B cell (primary cell): Measurements from ENCODE around the gene TMEM239. TPM values are rescaled to one million over a fixed set of nuclear protein-coding genes. Genes with fewer than 3 reads are reported as not detected.

ENCODE experiments used
- ATAC-seq: fragments of 200-7000 bp; cut with Tn5 transposase; one replicate; pipeline ENCODE4 v1.10.0; 2021; ENCODE audit warnings: low read depth, mild to moderate bottlenecking, moderate number of reproducible peaks, moderate library complexity
- CTCF ChIA-PET: fragments of 350-600 bp; sonication (Branson Sonifier 250); formaldehyde crosslinking; loops from one replicate; lab custom pipeline; 2021; ENCODE audit warnings: antibody characterized with exemption, inconsistent platforms; lab: Charles Lee
- POLR2A ChIA-PET: fragments of 350-600 bp; sonication (Branson Sonifier 250); formaldehyde crosslinking; loops from one replicate; lab custom pipeline; 2021; ENCODE audit warnings: antibody characterized with exemption; lab: Charles Lee
- DNase-seq: peaks from one replicate; pipeline ENCODE4 v3.0.0; 2013
- H2AFZ ChIP-seq: 2 replicates; pipeline ENCODE4 v1.6.1; 2012; ENCODE audit warnings: mild to moderate bottlenecking, low read depth, low read length; ENCODE audit not compliant: insufficient read depth, poor library complexity, severe bottlenecking
- H3K27ac ChIP-seq, 2 donors: 1 replicate in 1 of 2; 2 replicates in 1 of 2; pipeline ENCODE4 v1.5.1; 2012 to 2013; ENCODE audit warnings: low read length in 2 of 2, mild to moderate bottlenecking in 2 of 2, moderate library complexity in 1 of 2
- H3K27me3 ChIP-seq, 4 experiments: fragments of 200-600 bp in 1 of 4; sonication (generic) in 1 of 4; replicated peaks in 1 of 4; 1 replicate in 2 of 4; 2 replicates in 2 of 4; pipeline versions ENCODE4 v1.6.1 to v1.7.0; 2013 to 2016; ENCODE audit warnings: low read length in 3 of 4, mild to moderate bottlenecking in 2 of 4, mixed read lengths in 1 of 4, moderate library complexity in 1 of 4; ENCODE audit not compliant: insufficient read depth in 4 of 4, control insufficient read depth in 3 of 4; ENCODE audit errors: control extremely low read depth in 1 of 4
- H3K36me3 ChIP-seq, 2 experiments: replicated peaks in 1 of 2; 1 replicate in 1 of 2; 2 replicates in 1 of 2; pipeline versions ENCODE4 v1.6.1 to v1.7.1; 2013; ENCODE audit warnings: low read length in 1 of 2; ENCODE audit not compliant: insufficient read depth in 2 of 2, control insufficient read depth in 1 of 2; ENCODE audit errors: control extremely low read depth in 1 of 2, extremely low read depth in 1 of 2
- H3K4me1 ChIP-seq, 2 donors: fragments of 200-600 bp in 1 of 2; sonication (generic) in 1 of 2; 1 replicate in 1 of 2; 2 replicates in 1 of 2; pipeline versions ENCODE4 v1.5.1 to v1.6.1; 2013 to 2017; ENCODE audit warnings: low read length in 2 of 2; ENCODE audit not compliant: control insufficient read depth in 2 of 2, insufficient read depth in 2 of 2
- H3K4me2 ChIP-seq: replicated peaks from 2 replicates; pipeline ENCODE3; 2012; ENCODE audit warnings: mild to moderate bottlenecking, low read depth, low read length; ENCODE audit not compliant: poor library complexity, severe bottlenecking
- H3K4me3 ChIP-seq, 5 experiments: fragments of 200-600 bp in 1 of 5; sonication (generic) in 1 of 5; 1 replicate in 3 of 5; 2 replicates in 2 of 5; pipeline versions ENCODE4 v1.5.1 to v1.7.0; 2011 to 2016; ENCODE audit warnings: low read length in 4 of 5, mild to moderate bottlenecking in 4 of 5, low read depth in 2 of 5, control low read depth in 1 of 5, moderate library complexity in 1 of 5; ENCODE audit not compliant: insufficient read depth in 1 of 5; ENCODE audit errors: control extremely low read depth in 1 of 5, extremely low read depth in 1 of 5
- H3K79me2 ChIP-seq: fragments of 200-600 bp; sonication (generic); one replicate; pipeline ENCODE4 v1.6.0; 2016; ENCODE audit warnings: low read length; ENCODE audit not compliant: control insufficient read depth, insufficient read depth
- H3K9ac ChIP-seq: fragments of 200-600 bp; sonication (generic); 2 replicates; pipeline ENCODE4 v1.6.1; 2017; ENCODE audit warnings: mild to moderate bottlenecking, low read length, moderate library complexity
- H3K9me3 ChIP-seq, 3 donors: one replicate each; pipeline versions ENCODE4 v1.6.1 to v1.7.1; 2013; ENCODE audit warnings: low read length in 2 of 3; ENCODE audit not compliant: control insufficient read depth in 2 of 3, insufficient read depth in 1 of 3; ENCODE audit errors: control extremely low read depth in 1 of 3
- H4K20me1 ChIP-seq: 2 replicates; pipeline ENCODE4 v1.6.0; 2012; ENCODE audit warnings: mild to moderate bottlenecking, low read length; ENCODE audit not compliant: insufficient read depth, control insufficient read depth, poor library complexity, severe bottlenecking
- H3K27ac Mint-ChIP-seq: one replicate; pipeline ENCODE4 v1.8.0; 2021; ENCODE audit warnings: mixed read lengths
- H3K27me3 Mint-ChIP-seq: one replicate; pipeline ENCODE4 v1.8.0; 2021; ENCODE audit warnings: mixed read lengths
- H3K4me1 Mint-ChIP-seq: one replicate; pipeline ENCODE4 v1.8.0; 2021; ENCODE audit warnings: mixed read lengths
- H3K4me3 Mint-ChIP-seq: one replicate; pipeline ENCODE4 v1.8.0; 2021; ENCODE audit warnings: mixed read lengths
- H3K9me3 Mint-ChIP-seq: one replicate; pipeline ENCODE4 v1.8.0; 2022; ENCODE audit warnings: mixed read lengths; ENCODE audit not compliant: insufficient read depth
- EZH2 ChIP-seq: IDR thresholded peaks from 2 replicates; pipeline ENCODE4 v1.6.1; 2012; ENCODE audit warnings: borderline replicate concordance, low read depth, mild to moderate bottlenecking, moderate library complexity, low read length; ENCODE audit not compliant: insufficient read depth, poor library complexity, severe bottlenecking
- WGBS: methylation state at CpG from one replicate; pipeline ENCODE4 v1.1.5; 2013; ENCODE audit warnings: missing lambda C conversion rate; ENCODE audit not compliant: insufficient coverage; 5-methylcytosine and 5-hydroxymethylcytosine counted together
- intact Hi-C: fragments of 100-400 bp; cut with micrococcal nuclease; formaldehyde crosslinking; loops from one replicate; pipeline ENCODE4 v1.10.0; 2022
- polyA plus RNA-seq: library from polyadenylated mRNA; depleted of rRNA; stranded (reverse); fragments of >200 nt; gene quantifications from 2 replicates; pipeline ENCODE4 v1.2.3, GENCODE V29; 2012
- total RNA-seq, 2 donors: library from RNA; stranded (reverse); fragments of 120-200 nt in 1 of 2; gene quantifications; 1 replicate in 1 of 2; 2 replicates in 1 of 2; pipeline versions ENCODE4 v1.2.3 to v1.2.4, GENCODE V29; 2013 to 2022
- TF ChIP-seq, protein P1 (sequence below): fragments of 200-600 bp; IDR thresholded peaks from one replicate; pipeline ENCODE4 v1.8.0; 2022; ENCODE audit warnings: antibody characterized with exemption, mild to moderate bottlenecking

The TMEM239 gene
- total and polyA plus RNA-seq, 2 donors (not counting 1 experiment from before 2014, with no cell fraction given), result not detected

DNA sequence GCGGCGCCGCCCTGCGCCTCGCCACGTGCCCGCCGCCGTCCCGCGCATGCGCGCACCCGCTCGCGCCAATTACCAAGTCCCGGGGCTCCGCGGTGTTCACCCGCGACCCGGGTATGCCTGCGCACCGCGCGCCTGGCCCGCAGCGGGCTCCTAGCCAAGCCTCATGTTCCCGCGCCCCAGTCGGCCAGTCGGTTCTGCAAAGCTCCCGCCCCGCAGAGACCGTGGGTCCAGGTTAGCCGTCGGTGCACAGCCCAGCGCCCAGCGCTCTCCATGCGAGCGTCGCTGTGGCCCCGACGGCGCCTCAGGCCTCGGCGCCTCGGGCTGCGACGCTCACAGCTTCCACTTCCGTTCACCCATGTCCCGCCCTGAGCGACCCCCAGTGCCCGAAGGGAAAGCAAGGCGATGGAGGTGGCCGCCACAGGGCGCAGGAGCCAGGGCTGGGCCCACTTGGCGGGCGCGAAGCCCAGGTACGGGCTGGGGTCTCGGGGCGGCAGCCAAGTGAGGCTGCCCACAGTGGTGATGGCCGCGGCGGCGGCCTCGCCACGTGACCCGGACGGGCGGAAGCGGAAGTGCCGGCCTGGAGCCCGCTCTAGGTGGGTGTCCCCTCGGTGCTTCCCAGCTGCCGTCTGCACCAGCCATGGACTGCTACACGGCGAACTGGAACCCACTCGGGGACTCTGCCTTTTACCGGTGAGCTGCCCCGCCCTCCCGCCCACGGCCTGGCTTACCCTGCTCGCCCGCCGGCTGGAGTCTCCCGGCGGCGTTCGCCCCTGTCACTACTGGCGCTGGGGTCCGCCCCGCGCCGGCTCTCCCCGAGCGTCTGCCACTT lies 24.2 kb downstream of the TMEM239 start, which contains the start of the genes PCED1A and VPS16:
TSS of gene PCED1A (minus strand) at position 518 of the 829 bp plus-strand sequence. CDS start 743 bp downstream, outside the sequence.
TSS of gene VPS16 (plus strand) at position 608 of the 829 bp plus-strand sequence. CDS start at position 638, 30 bp downstream.
- Histone ChIP-seq H3K36me3 (peaks cover 0 to 2% of the 10 kb centered on the region in 2 experiments), H2AFZ (peak within 1 kb of the TSS; percentile 100), H3K79me2 (peaks cover 26% of the 10 kb centered on the region), H3K9ac (peak within 1 kb of the TSS; percentile 87), H3K27me3 (no peaks in the 10 kb centered on the region), H3K4me3 (peak within 1 kb of the TSS; percentile 63 to 90 (median 80)), H3K4me1 (peaks cover 16 to 27% of the 10 kb centered on the region in 2 donors), H3K27ac (peak within 1 kb of the TSS; percentile 78 to 85), H3K4me2 (peak within 1 kb of the TSS; percentile 93), H3K9me3 (peaks cover 0 to 3% (median 0%) of the 10 kb centered on the region in 3 donors), H4K20me1 (no peaks in the 10 kb centered on the region)
- peak; percentile 92 for DNase-seq
- Mint-ChIP-seq H3K4me1 (peaks cover 22% of the 10 kb centered on the region), H3K27ac (peak within 1 kb of the TSS; percentile 91), H3K4me3 (peak within 1 kb of the TSS; percentile 91), H3K9me3 (no peaks in the 10 kb centered on the region), H3K27me3 (no peaks in the 10 kb centered on the region)
- intact Hi-C loops, result loop anchor here (1.0 to 2.0 kb wide), 2 partner anchors 33 to 188 kb away; partner anchors contain the start of genes NOP56 and PTPRA
- ATAC-seq, result peak; percentile 93
- TF ChIP-seq, protein P1, sequence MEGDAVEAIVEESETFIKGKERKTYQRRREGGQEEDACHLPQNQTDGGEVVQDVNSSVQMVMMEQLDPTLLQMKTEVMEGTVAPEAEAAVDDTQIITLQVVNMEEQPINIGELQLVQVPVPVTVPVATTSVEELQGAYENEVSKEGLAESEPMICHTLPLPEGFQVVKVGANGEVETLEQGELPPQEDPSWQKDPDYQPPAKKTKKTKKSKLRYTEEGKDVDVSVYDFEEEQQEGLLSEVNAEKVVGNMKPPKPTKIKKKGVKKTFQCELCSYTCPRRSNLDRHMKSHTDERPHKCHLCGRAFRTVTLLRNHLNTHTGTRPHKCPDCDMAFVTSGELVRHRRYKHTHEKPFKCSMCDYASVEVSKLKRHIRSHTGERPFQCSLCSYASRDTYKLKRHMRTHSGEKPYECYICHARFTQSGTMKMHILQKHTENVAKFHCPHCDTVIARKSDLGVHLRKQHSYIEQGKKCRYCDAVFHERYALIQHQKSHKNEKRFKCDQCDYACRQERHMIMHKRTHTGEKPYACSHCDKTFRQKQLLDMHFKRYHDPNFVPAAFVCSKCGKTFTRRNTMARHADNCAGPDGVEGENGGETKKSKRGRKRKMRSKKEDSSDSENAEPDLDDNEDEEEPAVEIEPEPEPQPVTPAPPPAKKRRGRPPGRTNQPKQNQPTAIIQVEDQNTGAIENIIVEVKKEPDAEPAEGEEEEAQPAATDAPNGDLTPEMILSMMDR, result no peak
- TF ChIP-seq EZH2, result no peak
- WGBS, result 7% methylated on average over 98 of the region's 98 CpGs
- ChIA-PET POLR2A (interaction anchor here (0.5 to 1.1 kb wide), 4 partner anchors 32 to 368 kb away, joined by 3 to 7 read pairs (median 4); partner anchors contain the start of genes MRPS26 and PTPRA), CTCF (interaction anchor here (1.5 to 2.2 kb wide), 2 partner anchors 32 to 88 kb away, joined by 4 to 7 read pairs; no protein-coding TSS in a partner anchor)
